Activated CD8-positive, alpha-beta T cell treated with anti-CD3 and anti-CD28 coated beads, Interleukin-2, amount 10 ng/mL, durations not matched to agents 7 days and 5 days (primary cell): ENCODE data around the gene LRRC72. TPM values are rescaled to one million over a fixed set of nuclear protein-coding genes. Genes with fewer than 3 reads are reported as not detected.

Source experiments
- ATAC-seq: fragments of 150-1000 bp; cut with Tn5 transposase; one replicate; pipeline ENCODE4 v1.10.0; 2021; ENCODE audit warnings: moderate library complexity
- CTCF ChIA-PET: fragments of 350-600 bp; sonication (Branson Sonifier 250); formaldehyde crosslinking; loops from one replicate; lab custom pipeline; 2021; ENCODE audit warnings: antibody characterized with exemption; lab: Charles Lee
- POLR2A ChIA-PET: fragments of 350-600 bp; sonication (Branson Sonifier 250); formaldehyde crosslinking; loops from one replicate; lab custom pipeline; 2021; ENCODE audit warnings: antibody characterized with exemption; lab: Charles Lee
- DNase-seq: peaks from one replicate; pipeline ENCODE4 v3.0.0-alpha.2; 2020
- H3K27ac Mint-ChIP-seq: one replicate; pipeline ENCODE4 v1.8.0; 2021; ENCODE audit warnings: mild to moderate bottlenecking, mixed read lengths
- H3K27me3 Mint-ChIP-seq: one replicate; pipeline ENCODE4 v1.8.0; 2021; ENCODE audit warnings: low read depth, mixed read lengths
- H3K36me3 Mint-ChIP-seq: one replicate; pipeline ENCODE4 v1.8.0; 2021; ENCODE audit warnings: low read depth, mixed read lengths
- H3K4me1 Mint-ChIP-seq: one replicate; pipeline ENCODE4 v1.8.0; 2021; ENCODE audit warnings: low read depth, mixed read lengths
- H3K4me3 Mint-ChIP-seq: one replicate; pipeline ENCODE4 v1.8.0; 2021; ENCODE audit warnings: mild to moderate bottlenecking, mixed read lengths
- H3K9me3 Mint-ChIP-seq: one replicate; pipeline ENCODE4 v1.8.0; 2022; ENCODE audit warnings: mixed read lengths; ENCODE audit not compliant: insufficient read depth
- total RNA-seq, 2 experiments: library from RNA; stranded (reverse); gene quantifications; one replicate each; pipeline ENCODE4 v1.2.3, GENCODE V29; 2021

Gene LRRC72
- total RNA-seq: not detected

DNA sequence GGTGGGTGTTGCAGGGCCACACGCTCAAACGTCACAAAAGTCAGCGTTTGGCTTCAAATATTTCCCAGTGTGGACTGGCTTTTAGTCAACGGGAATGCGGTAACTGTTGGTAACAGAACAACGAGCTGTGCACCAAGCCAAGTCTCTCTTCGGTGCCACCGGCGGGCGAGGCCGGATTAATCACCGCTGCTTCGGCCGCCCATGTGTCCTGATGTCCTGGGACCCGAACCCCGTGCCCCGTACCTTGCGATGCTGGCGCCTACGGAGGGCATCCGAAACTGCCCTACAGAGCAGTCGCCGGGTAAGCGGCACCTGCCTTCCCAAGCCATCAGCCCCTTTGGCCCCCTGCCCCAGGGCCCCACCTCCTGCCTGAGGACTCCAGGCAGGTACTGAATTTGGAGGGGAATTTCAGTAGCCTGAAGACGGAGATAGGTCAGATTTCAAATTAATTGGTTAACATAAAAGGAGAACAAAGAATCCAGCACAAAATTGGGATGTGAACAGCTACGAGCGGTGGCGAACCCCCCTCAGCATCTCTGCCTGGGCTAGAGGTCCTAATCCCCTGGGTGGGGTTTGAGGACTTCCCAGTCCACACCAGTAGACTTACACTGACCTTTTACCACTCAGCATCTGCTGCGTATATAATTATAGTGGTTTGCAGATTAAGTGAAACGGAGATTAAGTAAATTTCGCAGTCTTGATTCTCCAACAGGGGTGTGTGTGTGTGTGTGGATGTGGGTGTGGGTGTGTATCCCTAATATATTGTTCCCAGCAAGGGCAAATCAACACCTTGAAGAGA is at the start of gene LRRC72:
TSS of gene LRRC72 (plus strand) at position 84 of the 799 bp plus-strand sequence. CDS start at position 212, 128 bp downstream.
- Mint-ChIP-seq H3K36me3 (no peaks in the 10 kb centered on the region), H3K4me1 (no peaks in the 10 kb centered on the region), H3K27ac (no peak within 1 kb of the TSS), H3K9me3 (no peaks in the 10 kb centered on the region), H3K4me3 (no peak within 1 kb of the TSS), H3K27me3 (peaks cover 2% of the 10 kb centered on the region)
- ATAC-seq: no peak
- CTCF ChIA-PET: no interaction called here
- no peak for DNase-seq
- POLR2A ChIA-PET: no interaction called here

DNA sequence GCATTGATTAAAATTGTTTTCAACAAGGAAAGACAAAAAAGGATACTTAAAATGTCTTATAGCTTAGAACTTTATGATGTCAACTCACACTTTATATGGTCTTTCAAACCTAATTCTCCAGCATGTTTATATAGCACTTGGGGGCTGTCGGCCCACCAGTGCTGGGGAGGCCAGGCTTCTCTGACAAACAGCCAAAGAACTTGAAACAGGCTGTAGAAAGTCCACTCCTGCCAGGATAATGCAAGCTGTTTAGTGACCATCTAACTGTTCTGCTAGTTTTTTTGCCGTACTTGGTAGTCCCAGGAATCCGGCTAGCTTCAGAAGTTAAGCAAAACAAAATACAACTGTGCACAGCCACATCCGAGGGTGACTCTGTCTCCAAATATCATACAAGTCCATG is 47.5 kb upstream of the LRRC72 start:
- Mint-ChIP-seq H3K9me3 (no peaks in the 10 kb centered on the region), H3K27ac (no peak overlapping the region)
- POLR2A ChIA-PET: no interaction called here

DNA sequence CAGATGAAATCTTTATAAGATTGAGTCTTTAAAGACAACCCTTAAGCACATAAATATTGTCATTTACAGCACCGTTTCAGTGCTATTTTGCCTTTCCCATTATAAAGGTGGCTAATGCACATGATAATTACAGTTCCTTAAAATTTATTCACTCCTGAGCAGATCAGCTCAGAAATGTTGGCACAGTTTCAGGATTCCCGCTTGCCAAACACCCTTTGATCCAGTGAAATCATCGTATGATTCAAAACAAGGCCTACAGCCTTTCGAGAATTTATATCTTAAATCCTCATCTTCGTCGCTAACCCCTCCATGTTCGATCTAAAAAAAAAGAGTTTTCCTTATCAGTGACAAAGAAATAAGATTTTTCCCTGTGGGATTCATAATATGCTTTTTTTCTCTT is 47.0 kb upstream of the LRRC72 start:
- no peak for DNase-seq
- H3K27ac Mint-ChIP-seq: no peak overlapping the region
- POLR2A ChIA-PET: no interaction called here
- no peak for ATAC-seq
- no peaks in the 10 kb centered on the region for H3K4me1 Mint-ChIP-seq
- H3K9me3 Mint-ChIP-seq: no peaks in the 10 kb centered on the region
- CTCF ChIA-PET: no interaction called here
- H3K4me3 Mint-ChIP-seq: no peak overlapping the region
- no peaks in the 10 kb centered on the region for H3K27me3 Mint-ChIP-seq
- no peaks in the 10 kb centered on the region for H3K36me3 Mint-ChIP-seq

More for the DNA sequence above, 47.5 kb upstream of the LRRC72 start:
- Mint-ChIP-seq H3K4me1 (no peaks in the 10 kb centered on the region), H3K36me3 (no peaks in the 10 kb centered on the region), H3K27me3 (no peaks in the 10 kb centered on the region), H3K4me3 (no peak overlapping the region)
- ATAC-seq: no peak
- CTCF ChIA-PET: no interaction called here
- DNase-seq: no peak

DNA sequence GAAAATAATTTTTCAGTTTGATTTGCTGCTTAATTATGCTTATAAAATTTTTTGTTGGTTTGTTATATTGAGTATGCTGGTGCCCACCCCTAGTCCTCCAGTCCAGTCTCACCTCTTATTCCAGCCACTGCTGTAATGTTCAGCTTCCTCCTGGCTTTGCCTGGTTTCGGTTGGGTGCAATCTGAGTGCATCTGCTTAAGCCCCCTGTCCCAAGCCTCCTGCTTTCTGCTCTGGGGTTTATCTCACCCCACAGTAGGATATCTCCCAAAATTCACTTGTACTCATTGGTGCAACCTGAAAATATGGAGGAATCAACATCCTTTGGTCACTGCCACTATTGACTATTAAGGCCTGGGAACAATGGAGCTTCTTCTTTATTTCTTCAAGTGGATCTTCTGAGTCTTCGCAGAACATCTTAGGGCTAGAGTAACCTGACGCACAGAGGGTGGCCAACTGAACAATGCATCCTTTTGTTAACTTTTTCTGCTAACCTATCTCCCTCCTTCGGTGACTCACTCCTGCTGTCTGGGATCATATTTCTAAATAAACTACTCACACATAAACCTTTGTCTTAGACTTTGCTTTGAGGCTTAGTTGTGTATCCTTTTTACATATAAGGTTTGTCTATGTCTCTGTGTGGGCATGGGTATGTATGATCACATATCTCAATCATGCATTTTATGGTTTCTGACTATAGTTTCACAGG is 42.0 kb upstream of the LRRC72 start:
- H3K27me3 Mint-ChIP-seq: no peaks in the 10 kb centered on the region
- CTCF ChIA-PET: no interaction called here

DNA sequence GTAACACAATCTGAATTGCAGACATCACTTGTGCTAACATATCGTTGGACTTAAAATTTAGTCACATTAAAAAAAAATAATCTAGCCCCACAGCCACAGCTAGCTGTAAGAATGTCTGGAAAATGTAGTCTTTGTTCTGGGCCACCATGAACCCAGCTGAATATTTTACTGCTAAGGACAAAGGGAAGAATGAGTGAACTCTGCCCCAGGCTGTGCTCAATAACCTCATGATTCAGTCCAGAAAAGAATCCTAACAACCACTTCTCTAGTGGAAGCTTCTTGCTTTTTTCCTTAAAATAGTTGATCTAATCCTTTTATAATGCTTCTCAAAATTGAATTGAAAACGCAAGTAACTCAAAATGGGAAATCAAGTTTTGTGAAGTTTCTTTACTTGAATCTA is 35.5 kb upstream of the LRRC72 start:
- DNase-seq (no peak), ATAC-seq (no peak)
- H3K27ac Mint-ChIP-seq: no peak overlapping the region
- H3K4me3 Mint-ChIP-seq: no peak overlapping the region
- no peaks in the 10 kb centered on the region for H3K27me3 Mint-ChIP-seq
- H3K4me1 Mint-ChIP-seq: peaks cover 7% of the 10 kb centered on the region
- H3K9me3 Mint-ChIP-seq: no peaks in the 10 kb centered on the region
- CTCF ChIA-PET: no interaction called here
- POLR2A ChIA-PET: no interaction called here
- H3K36me3 Mint-ChIP-seq: no peaks in the 10 kb centered on the region

More for the DNA sequence above, 42.0 kb upstream of the LRRC72 start:
- DNase-seq: no peak
- ATAC-seq: no peak
- H3K36me3 Mint-ChIP-seq: no peaks in the 10 kb centered on the region
- POLR2A ChIA-PET: no interaction called here
- no peaks in the 10 kb centered on the region for H3K4me1 Mint-ChIP-seq
- H3K9me3 Mint-ChIP-seq: no peaks in the 10 kb centered on the region
- H3K4me3 Mint-ChIP-seq: no peak overlapping the region
- H3K27ac Mint-ChIP-seq: no peak overlapping the region

DNA sequence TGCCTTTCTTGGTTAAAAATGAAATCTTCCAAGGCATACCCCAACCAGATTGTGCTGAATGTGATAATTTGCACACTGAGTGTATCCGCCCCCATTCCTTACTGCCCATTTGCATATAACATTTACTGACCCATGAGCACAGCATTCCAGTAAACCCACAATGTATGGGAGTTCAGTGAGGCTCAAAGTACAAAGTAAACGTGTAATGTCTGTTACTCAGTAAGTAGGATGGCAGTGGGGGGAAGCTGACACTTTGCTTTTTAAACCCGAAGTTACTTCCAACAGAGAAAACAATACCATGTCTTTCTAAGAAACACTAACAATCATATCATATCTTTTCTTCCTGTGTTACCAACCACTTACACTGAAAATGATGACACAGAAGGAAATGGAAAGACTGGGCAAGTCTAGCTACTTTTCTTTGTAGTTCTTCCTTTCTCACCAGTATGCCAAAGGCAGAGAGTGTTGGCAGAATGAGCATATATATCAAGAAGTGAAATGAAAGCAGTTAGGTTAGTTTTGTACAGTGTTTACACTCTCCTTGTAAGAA is 34.0 kb upstream of the LRRC72 start:
- H3K36me3 Mint-ChIP-seq: no peaks in the 10 kb centered on the region
- H3K27me3 Mint-ChIP-seq: peaks cover 2% of the 10 kb centered on the region
- no peaks in the 10 kb centered on the region for H3K9me3 Mint-ChIP-seq
- ChIA-PET CTCF (no interaction called here), POLR2A (no interaction called here)
- DNase-seq (no peak), ATAC-seq (peak; percentile 53)
- H3K4me3 Mint-ChIP-seq: no peak overlapping the region
- peaks cover 7% of the 10 kb centered on the region for H3K4me1 Mint-ChIP-seq
- no peak overlapping the region for H3K27ac Mint-ChIP-seq

DNA sequence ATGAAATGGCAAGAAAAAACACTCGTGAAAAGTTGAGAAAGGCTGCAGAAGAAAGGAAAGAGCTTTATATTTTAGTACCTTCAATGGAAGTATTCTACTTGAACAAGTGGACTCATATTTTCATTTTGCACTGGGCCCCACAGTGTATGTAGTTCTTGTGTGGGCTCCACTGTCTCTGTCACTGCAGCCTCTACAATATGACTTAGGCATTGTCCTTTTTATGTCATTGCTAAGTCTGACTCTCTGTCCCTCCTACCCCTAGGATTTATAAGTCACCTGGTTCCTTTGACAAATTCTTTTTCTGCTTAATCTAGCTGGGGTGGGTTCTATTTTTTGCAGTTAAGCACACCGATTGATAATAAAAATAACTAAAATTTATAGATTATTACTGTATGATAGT is 33.4 kb upstream of the LRRC72 start:
- ATAC-seq: no peak

DNA sequence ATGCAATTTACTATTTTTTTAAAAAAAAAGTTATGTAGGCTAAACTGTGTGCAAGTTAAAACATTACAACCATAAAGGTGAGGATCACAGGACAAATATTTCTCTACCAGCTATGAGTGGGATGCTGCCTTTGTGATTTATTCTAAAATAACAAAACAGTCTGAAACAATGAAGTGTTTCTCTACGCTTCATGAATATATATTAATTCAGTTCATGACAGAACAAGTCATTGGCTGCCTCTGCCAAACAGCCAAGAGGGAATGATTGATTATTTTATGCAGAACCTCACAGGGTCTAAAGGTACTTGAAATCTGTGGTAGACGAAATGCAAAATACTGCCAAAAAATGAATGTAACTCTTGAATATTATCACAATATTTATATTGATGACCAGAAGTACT is 32.1 kb upstream of the LRRC72 start:
- Mint-ChIP-seq H3K27me3 (peaks cover 2% of the 10 kb centered on the region), H3K4me1 (peaks cover 7% of the 10 kb centered on the region), H3K9me3 (no peaks in the 10 kb centered on the region), H3K4me3 (no peak overlapping the region), H3K36me3 (no peaks in the 10 kb centered on the region), H3K27ac (no peak overlapping the region)
- ATAC-seq (no peak), DNase-seq (no peak)
- ChIA-PET CTCF (no interaction called here), POLR2A (no interaction called here)

More for the DNA sequence above, 33.4 kb upstream of the LRRC72 start:
- Mint-ChIP-seq H3K27ac (no peak overlapping the region), H3K9me3 (no peaks in the 10 kb centered on the region), H3K36me3 (no peaks in the 10 kb centered on the region), H3K4me3 (no peak overlapping the region), H3K27me3 (peaks cover 2% of the 10 kb centered on the region), H3K4me1 (peaks cover 7% of the 10 kb centered on the region)
- DNase-seq: no peak
- POLR2A ChIA-PET: no interaction called here
- CTCF ChIA-PET: no interaction called here

DNA sequence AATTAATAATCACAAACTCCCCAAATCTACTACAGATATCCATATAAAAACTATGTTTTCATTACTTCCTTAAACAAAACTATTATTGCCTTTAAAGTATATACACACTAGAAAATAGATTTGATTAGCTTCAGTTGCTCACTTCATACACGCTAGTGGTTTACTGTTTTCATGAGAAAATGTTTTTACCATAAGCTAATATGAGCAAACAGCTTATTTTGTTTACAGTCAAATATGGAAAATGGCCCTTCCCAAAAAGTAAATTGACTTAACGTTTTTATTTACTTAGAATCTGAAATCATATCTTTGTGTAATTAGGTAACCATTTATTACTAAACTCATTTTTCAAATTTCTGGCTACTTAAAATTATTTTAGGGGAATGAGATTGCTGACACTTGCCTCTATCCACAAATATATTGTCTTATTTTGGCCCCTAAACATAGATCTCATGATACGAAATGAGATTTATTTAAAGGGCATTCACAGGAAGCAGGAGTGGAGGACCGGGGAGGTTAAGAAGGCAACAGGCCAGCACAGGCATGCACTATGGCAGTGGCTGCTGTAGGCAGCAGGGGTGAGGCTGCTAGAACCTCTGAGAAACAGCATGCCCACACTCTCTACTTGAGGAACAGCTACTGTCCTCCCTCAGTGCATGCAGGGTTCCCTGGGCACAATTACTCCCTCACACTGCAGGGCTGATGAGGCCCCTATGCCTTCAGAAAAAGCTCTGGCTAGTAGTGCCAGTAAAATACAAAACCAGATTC is 31.5 kb upstream of the LRRC72 start:
- Mint-ChIP-seq H3K27ac (no peak overlapping the region), H3K4me3 (no peak overlapping the region), H3K4me1 (peaks cover 7% of the 10 kb centered on the region), H3K9me3 (no peaks in the 10 kb centered on the region), H3K27me3 (peaks cover 2% of the 10 kb centered on the region), H3K36me3 (no peaks in the 10 kb centered on the region)
- DNase-seq (no peak), ATAC-seq (no peak)
- ChIA-PET CTCF (interaction anchor here (0.6 kb wide), 1 partner anchor 23 kb away, joined by 3 read pairs; no protein-coding TSS in a partner anchor), POLR2A (no interaction called here)

DNA sequence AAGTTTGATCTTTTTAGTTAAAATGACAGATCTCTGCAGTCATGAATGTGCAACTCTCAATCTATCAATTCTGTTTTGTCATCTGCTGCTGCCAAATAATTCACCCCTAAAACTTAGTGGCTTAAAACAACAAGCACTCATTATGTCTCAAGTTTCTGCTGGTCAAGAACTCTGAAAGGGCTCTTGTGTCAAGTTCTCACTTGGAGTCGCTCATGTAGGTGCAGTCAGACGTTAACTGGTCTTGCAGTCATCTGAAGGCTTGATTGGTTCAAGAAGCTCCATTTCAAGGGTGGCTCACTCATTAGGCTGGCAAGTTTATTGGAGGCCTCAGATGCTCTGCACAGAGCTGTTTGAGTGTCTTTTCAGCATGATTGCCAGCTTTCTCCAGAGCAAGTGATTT is 28.5 kb upstream of the LRRC72 start:
- CTCF ChIA-PET: interaction anchor here (1.0 kb wide), 1 partner anchor 66 kb away, joined by 3 read pairs; no protein-coding TSS in a partner anchor
- Mint-ChIP-seq H3K9me3 (no peaks in the 10 kb centered on the region), H3K4me3 (no peak overlapping the region), H3K4me1 (no peaks in the 10 kb centered on the region), H3K27ac (no peak overlapping the region), H3K36me3 (no peaks in the 10 kb centered on the region), H3K27me3 (peaks cover 2% of the 10 kb centered on the region)
- POLR2A ChIA-PET: no interaction called here
- DNase-seq (no peak), ATAC-seq (no peak)

DNA sequence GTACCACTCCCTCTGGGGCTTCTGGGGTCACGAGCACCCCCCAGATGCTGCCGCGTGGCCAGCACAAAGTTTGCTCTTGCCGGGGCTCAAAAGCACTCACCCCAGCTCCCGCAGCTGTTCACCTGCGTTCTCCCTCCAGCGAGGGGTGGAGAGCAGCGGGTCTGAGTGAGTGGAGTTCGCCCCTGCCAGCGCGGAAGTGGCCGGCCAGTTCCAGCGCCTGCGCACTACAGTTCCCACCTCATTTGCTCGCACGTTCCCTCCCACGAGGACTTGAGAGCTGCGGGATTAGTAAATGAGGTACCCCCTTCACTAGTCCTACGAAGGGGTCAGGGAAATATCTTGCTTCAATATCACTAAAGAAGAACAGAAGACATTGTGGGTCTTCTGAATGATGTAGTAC is 24.3 kb upstream of the LRRC72 start:
- DNase-seq (no peak), ATAC-seq (no peak)
- Mint-ChIP-seq H3K27ac (no peak overlapping the region), H3K27me3 (peaks cover 4% of the 10 kb centered on the region), H3K4me3 (no peak overlapping the region), H3K4me1 (no peaks in the 10 kb centered on the region), H3K9me3 (no peaks in the 10 kb centered on the region), H3K36me3 (no peaks in the 10 kb centered on the region)
- ChIA-PET POLR2A (no interaction called here), CTCF (interaction anchor here (1.3 kb wide), 1 partner anchor 62 kb away, joined by 3 read pairs; no protein-coding TSS in a partner anchor)
